Loucy (cell line): Measurements from ENCODE around the gene PPP1R26.
"Not testable (repeated sequence)": the region's sequence is repeated elsewhere in the genome, so short reads cannot be mapped to it uniquely, and the experiment has no call there.

Experiments used
- H2AFZ ChIP-seq: fragments of 200-600 bp; sonication (generic); 2 replicates; pipeline ENCODE4 v1.6.0; 2016; ENCODE audit warnings: antibody characterized with exemption, mild to moderate bottlenecking, low read length, moderate library complexity
- H3F3A ChIP-seq: fragments of 200-600 bp; 2 replicates; pipeline ENCODE4 v1.6.0; 2016; ENCODE audit warnings: antibody characterized with exemption, low read depth, mild to moderate bottlenecking
- H3K27me3 ChIP-seq: fragments of 200-600 bp; sonication (generic); 2 replicates; pipeline ENCODE4 v1.6.1; 2014; ENCODE audit warnings: low read length, mild to moderate bottlenecking; ENCODE audit not compliant: insufficient read depth, poor library complexity, severe bottlenecking
- H3K36me3 ChIP-seq: fragments of 200-600 bp; sonication (generic); 2 replicates; pipeline ENCODE4 v1.6.1; 2016; ENCODE audit warnings: low read length; ENCODE audit not compliant: insufficient read depth
- H3K4me1 ChIP-seq: fragments of 200-600 bp; sonication (generic); 2 replicates; pipeline ENCODE4 v1.5.1; 2014; ENCODE audit warnings: low read length, mild to moderate bottlenecking; ENCODE audit not compliant: insufficient read depth, poor library complexity, severe bottlenecking
- H3K4me2 ChIP-seq: fragments of 200-600 bp; sonication (generic); 2 replicates; pipeline ENCODE4 v1.6.0; 2014; ENCODE audit warnings: antibody characterized with exemption, low read length, low read depth, mild to moderate bottlenecking; ENCODE audit not compliant: poor library complexity, severe bottlenecking
- H3K4me3 ChIP-seq: fragments of 200-600 bp; sonication (generic); 2 replicates; pipeline ENCODE4 v1.5.1; 2014; ENCODE audit warnings: low read length, mild to moderate bottlenecking, mixed read lengths; ENCODE audit not compliant: poor library complexity, severe bottlenecking
- H3K79me2 ChIP-seq: fragments of 200-600 bp; sonication (generic); 2 replicates; pipeline ENCODE4 v1.6.1; 2014; ENCODE audit warnings: low read length; ENCODE audit not compliant: insufficient read depth
- H3K9ac ChIP-seq: fragments of 200-600 bp; sonication (generic); 2 replicates; pipeline ENCODE4 v1.6.0; 2014; ENCODE audit warnings: mild to moderate bottlenecking, low read depth, low read length, moderate library complexity; ENCODE audit not compliant: poor library complexity, severe bottlenecking
- H3K9me2 ChIP-seq: fragments of 200-600 bp; sonication (generic); replicated peaks from 2 replicates; pipeline ENCODE4 v1.6.1; 2016; ENCODE audit warnings: low read depth, low read length, mixed read lengths
- H3K9me3 ChIP-seq: fragments of 200-600 bp; sonication (generic); 2 replicates; pipeline ENCODE4 v1.6.1; 2014; ENCODE audit warnings: mild to moderate bottlenecking, antibody characterized with exemption, low read length, low read depth; ENCODE audit not compliant: insufficient read depth
- H4K20me1 ChIP-seq: fragments of 200-600 bp; sonication (generic); 2 replicates; pipeline ENCODE4 v1.6.0; 2014; ENCODE audit warnings: antibody characterized with exemption, low read length, mild to moderate bottlenecking; ENCODE audit not compliant: insufficient read depth, poor library complexity, severe bottlenecking
- EZH2phosphoT487 ChIP-seq: fragments of 200-600 bp; IDR thresholded peaks from 2 replicates; pipeline ENCODE4 v1.6.1; 2018; ENCODE audit warnings: antibody characterized with exemption, mild to moderate bottlenecking, moderate library complexity, borderline replicate concordance
- TF ChIP-seq, protein P1 (sequence below): fragments of 200-600 bp; sonication (generic); conservative IDR thresholded peaks from 2 replicates; pipeline ENCODE4 v1.5.1; 2014; ENCODE audit warnings: mild to moderate bottlenecking, antibody characterized with exemption, low read length

The PPP1R26 gene

GRCh38 chr9:135456436-135457104 is 23.0 kb upstream of the PPP1R26 start:
- no peaks in the 10 kb centered on the region for H3K4me1 ChIP-seq
- H3K4me2 ChIP-seq, result no peak overlapping the region
- no peaks in the 10 kb centered on the region for H3F3A ChIP-seq
- H4K20me1 ChIP-seq, result no peaks in the 10 kb centered on the region
- H3K9me2 ChIP-seq, result no peaks in the 10 kb centered on the region
- H3K4me3 ChIP-seq, result no peak overlapping the region
- no peaks in the 10 kb centered on the region for H3K9me3 ChIP-seq
- no peak overlapping the region for H2AFZ ChIP-seq
- H3K79me2 ChIP-seq, result no peaks in the 10 kb centered on the region
- no peaks in the 10 kb centered on the region for H3K36me3 ChIP-seq
- H3K27me3 ChIP-seq, result no peaks in the 10 kb centered on the region
- no peak for TF ChIP-seq EZH2phosphoT487
- TF ChIP-seq, protein P1, sequence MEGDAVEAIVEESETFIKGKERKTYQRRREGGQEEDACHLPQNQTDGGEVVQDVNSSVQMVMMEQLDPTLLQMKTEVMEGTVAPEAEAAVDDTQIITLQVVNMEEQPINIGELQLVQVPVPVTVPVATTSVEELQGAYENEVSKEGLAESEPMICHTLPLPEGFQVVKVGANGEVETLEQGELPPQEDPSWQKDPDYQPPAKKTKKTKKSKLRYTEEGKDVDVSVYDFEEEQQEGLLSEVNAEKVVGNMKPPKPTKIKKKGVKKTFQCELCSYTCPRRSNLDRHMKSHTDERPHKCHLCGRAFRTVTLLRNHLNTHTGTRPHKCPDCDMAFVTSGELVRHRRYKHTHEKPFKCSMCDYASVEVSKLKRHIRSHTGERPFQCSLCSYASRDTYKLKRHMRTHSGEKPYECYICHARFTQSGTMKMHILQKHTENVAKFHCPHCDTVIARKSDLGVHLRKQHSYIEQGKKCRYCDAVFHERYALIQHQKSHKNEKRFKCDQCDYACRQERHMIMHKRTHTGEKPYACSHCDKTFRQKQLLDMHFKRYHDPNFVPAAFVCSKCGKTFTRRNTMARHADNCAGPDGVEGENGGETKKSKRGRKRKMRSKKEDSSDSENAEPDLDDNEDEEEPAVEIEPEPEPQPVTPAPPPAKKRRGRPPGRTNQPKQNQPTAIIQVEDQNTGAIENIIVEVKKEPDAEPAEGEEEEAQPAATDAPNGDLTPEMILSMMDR, result no peak
- no peak overlapping the region for H3K9ac ChIP-seq

DNA sequence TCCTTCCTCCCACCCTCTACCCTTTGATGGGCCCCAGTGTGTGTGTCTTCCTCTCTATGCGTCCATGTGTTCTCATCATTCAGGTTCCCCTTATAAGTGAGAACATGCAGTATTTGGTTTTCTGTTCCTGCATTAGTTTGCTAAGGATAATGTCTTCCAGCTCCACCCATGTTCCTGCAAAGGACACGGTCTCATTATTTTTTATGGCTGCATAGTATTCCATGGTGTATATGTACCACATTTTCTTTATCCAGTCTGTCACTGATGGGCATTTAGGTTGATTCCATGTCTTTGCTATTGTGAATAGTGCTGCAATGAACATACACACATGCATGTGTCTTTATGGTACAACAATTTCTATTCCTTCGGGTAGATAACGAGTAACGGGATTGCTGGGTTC is 21.1 kb upstream of the PPP1R26 start:
- H3F3A ChIP-seq, H2AFZ ChIP-seq, H3K4me1 ChIP-seq, H3K4me2 ChIP-seq, H3K9ac ChIP-seq, H3K4me3 ChIP-seq, H3K27me3 ChIP-seq, H3K9me2 ChIP-seq, H3K36me3 ChIP-seq, H3K79me2 ChIP-seq, H4K20me1 ChIP-seq, H3K9me3 ChIP-seq: not testable (repeated sequence)

- Histone ChIP-seq H3K9me3 (no peaks in the 10 kb centered on the region; the same call in 1 of the 2 replicates), H4K20me1 (no peaks in the 10 kb centered on the region), H3K36me3 (no peaks in the 10 kb centered on the region), H3K27me3 (no peaks in the 10 kb centered on the region), H3K4me3 (no peak overlapping the region), H3K4me1 (no peaks in the 10 kb centered on the region), H3K79me2 (no peaks in the 10 kb centered on the region), H3K9me2 (no peaks in the 10 kb centered on the region), H3K4me2 (no peak overlapping the region), H3K9ac (no peak overlapping the region), H3F3A (no peaks in the 10 kb centered on the region), H2AFZ (no peak overlapping the region)
- no peak for TF ChIP-seq EZH2phosphoT487
- TF ChIP-seq, protein P1, result no peak
Observed at GRCh38 chr9:135461936-135462335, 17.6 kb upstream of the PPP1R26 start.

GRCh38 chr9:135463140-135463539 is 16.4 kb upstream of the PPP1R26 start:
- Histone ChIP-seq H3K79me2 (no peaks in the 10 kb centered on the region), H3K27me3 (no peaks in the 10 kb centered on the region), H3K9ac (no peak overlapping the region), H3F3A (no peaks in the 10 kb centered on the region), H2AFZ (no peak overlapping the region), H3K4me1 (no peaks in the 10 kb centered on the region), H3K9me2 (no peaks in the 10 kb centered on the region), H3K36me3 (no peaks in the 10 kb centered on the region), H3K9me3 (no peaks in the 10 kb centered on the region; the same call in 1 of the 2 replicates), H4K20me1 (no peaks in the 10 kb centered on the region), H3K4me2 (no peak overlapping the region), H3K4me3 (no peak overlapping the region)
- TF ChIP-seq, protein P1, result no peak
- no peak for TF ChIP-seq EZH2phosphoT487
